ENCODE measurements around the gene FLCN.

The FLCN gene

DNA sequence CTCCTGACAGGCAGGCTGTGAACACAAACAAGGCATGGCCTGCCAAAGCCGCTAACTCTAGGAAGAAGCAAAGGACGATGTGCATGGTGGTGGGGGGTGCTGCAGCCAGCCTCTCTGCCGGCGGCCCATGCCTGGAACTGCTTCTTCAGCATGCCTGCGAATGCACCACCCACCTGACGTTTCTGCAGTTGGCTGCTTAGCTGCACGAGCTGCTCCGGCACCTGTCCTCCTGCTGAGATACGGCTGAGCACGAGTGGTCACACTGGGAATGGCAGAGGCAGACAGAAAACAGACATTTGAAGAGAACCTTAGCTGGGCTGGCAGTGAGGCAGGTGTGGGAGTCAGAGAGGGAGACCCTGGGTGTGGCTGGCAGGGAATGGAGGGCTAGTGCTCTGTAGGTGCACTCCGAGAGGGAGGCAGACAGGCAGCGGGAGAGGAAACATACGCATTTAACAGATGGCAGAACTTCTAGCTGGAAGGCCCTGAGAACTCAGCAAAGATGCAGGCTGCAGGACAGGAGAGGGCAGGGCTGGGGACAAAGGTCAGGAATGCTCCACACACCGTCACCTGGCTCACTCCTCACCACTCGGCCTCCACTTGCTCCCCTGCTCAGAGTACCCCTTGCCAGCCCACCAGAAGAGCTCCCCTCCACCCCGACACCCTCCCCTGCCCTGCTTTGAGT is 5.2 kb downstream of the FLCN start:
- Histone ChIP-seq H2BK12ac (ENCODE audit: low read length in 2 of 2) (peak overlapping the region in 1 of 2 experiments; percentile 6), H4K91ac (ENCODE audit: low read length) (no peak overlapping the region)
- 92% methylated on average over 16 of the region's 16 CpGs for WGBS

DNA sequence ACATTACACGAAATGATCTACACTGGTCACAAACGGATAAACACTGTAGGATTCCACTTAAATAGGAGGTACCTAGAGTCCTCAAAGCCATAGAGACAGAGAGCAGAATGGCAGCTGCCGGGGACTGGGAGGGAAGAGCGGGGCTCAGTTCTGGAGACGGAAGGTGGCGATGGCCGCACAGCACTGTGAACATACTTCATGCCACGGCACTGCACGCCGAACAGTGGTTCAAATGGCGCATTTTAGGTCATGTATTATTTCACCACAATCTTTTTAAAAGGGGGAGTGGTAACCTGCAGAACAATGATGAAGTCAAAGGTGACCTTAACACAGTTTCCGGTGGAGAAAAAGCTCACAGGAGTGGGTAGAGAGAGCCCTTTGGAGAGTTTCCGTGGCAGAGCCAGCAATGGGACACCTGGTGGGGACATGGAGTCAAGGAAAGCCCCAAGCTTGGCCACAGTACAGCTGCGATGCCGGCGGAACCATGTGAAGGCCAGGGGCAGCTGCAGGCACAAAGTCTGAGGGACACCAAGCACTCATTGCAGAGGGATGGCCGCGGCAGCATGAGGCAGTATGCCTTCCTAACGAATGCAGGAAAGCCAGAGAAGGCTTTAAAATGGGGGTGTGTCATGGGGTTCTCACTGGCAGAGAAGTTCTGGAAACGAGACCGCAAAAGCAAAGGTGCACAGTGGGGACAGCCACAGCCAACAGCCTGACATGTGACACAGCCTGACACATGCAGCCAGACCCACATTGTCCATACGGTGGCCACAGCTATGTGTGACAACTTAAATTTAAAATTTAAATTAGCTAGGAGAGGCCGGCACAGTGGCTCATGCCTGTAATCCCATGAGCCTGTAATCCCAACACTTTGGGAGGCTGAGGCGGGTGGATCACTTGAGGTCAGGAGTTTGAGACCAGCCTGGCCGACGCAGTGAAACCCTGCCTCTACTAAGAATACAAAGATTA is 7.3 kb downstream of the FLCN start:
- no peak for DNase-seq
- Histone ChIP-seq H3K18ac (ENCODE audit: low read depth in 1 of 2, low read length in 2 of 2) (no peak overlapping the region), H2BK12ac (ENCODE audit: low read length in 2 of 2) (no peak overlapping the region), H3K9ac (ENCODE audit: low read length) (no peak overlapping the region), H3K79me1 (replicated peaks; ENCODE audit: low read length, poor library complexity, severe bottlenecking) (peaks cover 41% of the 10 kb centered on the region), H2BK120ac (ENCODE audit: low read depth, low read length) (no peak overlapping the region), H3K27ac (ENCODE audit: low read length, poor library complexity, severe bottlenecking) (no peak overlapping the region), H2BK5ac (ENCODE audit: low read depth, low read length, poor library complexity, severe bottlenecking) (no peak overlapping the region), H3K4me1 (ENCODE audit: control insufficient read depth, insufficient read depth, low read depth, low read length) (peaks cover 23% of the 10 kb centered on the region), H2AFZ (ENCODE audit: low read depth, low read length) (no peak overlapping the region), H3K9me3 (ENCODE audit: control insufficient read depth, low read length) (no peaks in the 10 kb centered on the region), H3K14ac (ENCODE audit: low read length in 2 of 2) (no peak overlapping the region), H3K23ac (ENCODE audit: low read length in 2 of 2) (no peak overlapping the region), H2AK5ac (ENCODE audit: low read length, severe bottlenecking) (no peak overlapping the region), H3K36me3 (ENCODE audit: control insufficient read depth in 1 of 2, insufficient read depth in 2 of 2, low read depth in 1 of 2, low read length in 2 of 2) (peaks cover 79 to 82% of the 10 kb centered on the region in 2 experiments), H4K91ac (ENCODE audit: low read length) (no peak overlapping the region), H4K8ac (ENCODE audit: low read length) (no peak overlapping the region), H3K4ac (ENCODE audit: low read depth in 1 of 2, low read length in 2 of 2) (no peak overlapping the region), H3K4me3 (ENCODE audit: insufficient read depth in 1 of 2, low read depth in 1 of 2, low read length in 2 of 2) (no peak overlapping the region), H2BK15ac (ENCODE audit: low read depth, poor library complexity, severe bottlenecking) (no peak overlapping the region), H3K4me2 (ENCODE audit: low read length, poor library complexity, severe bottlenecking) (no peak overlapping the region), H3K27me3 (ENCODE audit: control insufficient read depth in 1 of 2, insufficient read depth in 1 of 2, low read length in 2 of 2) (no peaks in the 10 kb centered on the region)
- 96% methylated on average over 22 of the region's 26 CpGs for whole genome bisulfite sequencing

More for the DNA sequence above, 5.2 kb downstream of the FLCN start:
- H3K27ac ChIP-seq (ENCODE audit: low read length, poor library complexity, severe bottlenecking), result no peak overlapping the region
- no peak overlapping the region for H2BK15ac ChIP-seq (ENCODE audit: low read depth, poor library complexity, severe bottlenecking)
- no peak overlapping the region for H2BK120ac ChIP-seq (ENCODE audit: low read depth, low read length)
- peaks cover 60 to 61% of the 10 kb centered on the region in 2 experiments for H3K36me3 ChIP-seq (ENCODE audit: control insufficient read depth in 1 of 2, insufficient read depth in 2 of 2, low read depth in 1 of 2, low read length in 2 of 2)
- DNase-seq, result no peak
- H3K18ac ChIP-seq (ENCODE audit: low read depth in 1 of 2, low read length in 2 of 2), result no peak overlapping the region
- no peak overlapping the region for H3K4me3 ChIP-seq (ENCODE audit: insufficient read depth in 1 of 2, low read depth in 1 of 2, low read length in 2 of 2)
- peaks cover 30% of the 10 kb centered on the region for H3K79me1 ChIP-seq (replicated peaks; ENCODE audit: low read length, poor library complexity, severe bottlenecking)
- no peaks in the 10 kb centered on the region for H3K9me3 ChIP-seq (ENCODE audit: control insufficient read depth, low read length)
- peaks cover 30% of the 10 kb centered on the region for H3K4me1 ChIP-seq (ENCODE audit: control insufficient read depth, insufficient read depth, low read depth, low read length)
- H3K9ac ChIP-seq (ENCODE audit: low read length), result no peak overlapping the region
- H2AFZ ChIP-seq (ENCODE audit: low read depth, low read length), result no peak overlapping the region
- no peak overlapping the region for H4K8ac ChIP-seq (ENCODE audit: low read length)
- H2AK5ac ChIP-seq (ENCODE audit: low read length, severe bottlenecking), result no peak overlapping the region
- no peak overlapping the region for H3K23ac ChIP-seq (ENCODE audit: low read length in 2 of 2)
- no peak overlapping the region for H2BK5ac ChIP-seq (ENCODE audit: low read depth, low read length, poor library complexity, severe bottlenecking)
- no peak overlapping the region for H3K4me2 ChIP-seq (ENCODE audit: low read length, poor library complexity, severe bottlenecking)
- H3K4ac ChIP-seq (ENCODE audit: low read depth in 1 of 2, low read length in 2 of 2), result no peak overlapping the region
- H3K14ac ChIP-seq (ENCODE audit: low read length in 2 of 2), result no peak overlapping the region
- no peaks in the 10 kb centered on the region for H3K27me3 ChIP-seq (ENCODE audit: control insufficient read depth in 1 of 2, insufficient read depth in 1 of 2, low read length in 2 of 2)

DNA sequence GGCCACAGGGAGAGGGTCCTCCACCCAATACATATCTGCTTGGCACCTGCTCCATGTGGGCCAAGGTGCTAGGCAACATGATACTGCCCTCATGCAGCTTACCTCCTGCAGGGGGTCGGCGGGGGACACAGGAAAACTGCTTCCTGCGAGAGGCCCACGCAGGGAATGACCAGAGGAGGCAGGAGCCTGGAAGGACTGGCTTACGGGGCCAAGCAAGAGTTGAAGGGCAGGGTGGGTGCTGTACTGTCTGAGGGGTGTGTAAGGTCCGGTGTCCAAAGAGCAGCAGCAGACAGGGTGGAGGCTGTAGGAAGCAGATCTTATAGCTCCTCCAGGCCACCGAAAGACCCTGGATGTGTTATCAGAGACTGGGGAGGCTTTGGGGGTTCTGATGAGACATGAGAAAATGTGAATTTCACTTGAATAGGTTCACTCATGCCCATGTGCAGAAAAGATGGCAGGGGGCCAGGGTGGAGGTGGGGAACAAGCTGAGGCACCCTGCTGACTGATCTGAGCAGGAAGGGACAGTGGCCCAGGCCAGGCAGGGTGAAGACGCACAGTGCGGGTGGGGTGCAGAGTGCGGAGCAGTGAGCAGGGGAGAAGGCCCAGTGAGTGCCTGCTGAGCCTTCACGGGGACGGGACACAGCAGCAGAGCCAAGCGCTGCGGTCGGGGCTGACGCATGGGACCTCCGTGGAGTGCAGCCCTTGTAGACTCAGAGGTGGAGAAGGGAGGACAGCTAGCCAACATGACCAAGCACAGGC is 8.3 kb downstream of the FLCN start:
- Histone ChIP-seq H3K14ac (ENCODE audit: low read length in 2 of 2) (no peak overlapping the region), H2BK12ac (ENCODE audit: low read length in 2 of 2) (no peak overlapping the region), H2BK15ac (ENCODE audit: low read depth, poor library complexity, severe bottlenecking) (no peak overlapping the region), H3K23ac (ENCODE audit: low read length in 2 of 2) (no peak overlapping the region), H2AK5ac (ENCODE audit: low read length, severe bottlenecking) (no peak overlapping the region), H2AFZ (ENCODE audit: low read depth, low read length) (no peak overlapping the region), H2BK5ac (ENCODE audit: low read depth, low read length, poor library complexity, severe bottlenecking) (no peak overlapping the region), H3K4me3 (ENCODE audit: insufficient read depth in 1 of 2, low read depth in 1 of 2, low read length in 2 of 2) (no peak overlapping the region), H4K91ac (ENCODE audit: low read length) (no peak overlapping the region), H3K27ac (ENCODE audit: low read length, poor library complexity, severe bottlenecking) (no peak overlapping the region), H3K4me1 (ENCODE audit: control insufficient read depth, insufficient read depth, low read depth, low read length) (peaks cover 17% of the 10 kb centered on the region), H3K9me3 (ENCODE audit: control insufficient read depth, low read length) (no peaks in the 10 kb centered on the region), H3K9ac (ENCODE audit: low read length) (no peak overlapping the region), H3K79me1 (replicated peaks; ENCODE audit: low read length, poor library complexity, severe bottlenecking) (peaks cover 46% of the 10 kb centered on the region), H3K18ac (ENCODE audit: low read depth in 1 of 2, low read length in 2 of 2) (no peak overlapping the region), H3K4me2 (ENCODE audit: low read length, poor library complexity, severe bottlenecking) (no peak overlapping the region), H3K4ac (ENCODE audit: low read depth in 1 of 2, low read length in 2 of 2) (no peak overlapping the region), H2BK120ac (ENCODE audit: low read depth, low read length) (no peak overlapping the region), H3K27me3 (ENCODE audit: control insufficient read depth in 1 of 2, insufficient read depth in 1 of 2, low read length in 2 of 2) (no peaks in the 10 kb centered on the region), H4K8ac (ENCODE audit: low read length) (no peak overlapping the region), H3K36me3 (ENCODE audit: control insufficient read depth in 1 of 2, insufficient read depth in 2 of 2, low read depth in 1 of 2, low read length in 2 of 2) (peaks cover 89 to 90% of the 10 kb centered on the region in 2 experiments)
- WGBS, result 98% methylated on average over 17 of the region's 17 CpGs
- no peak for DNase-seq
